Kidney (tissue), 14 donors: Measurements from ENCODE around the gene SART1. TPM values are rescaled to one million over a fixed set of nuclear protein-coding genes. Genes with fewer than 3 reads are reported as not detected.

ENCODE experiments used
- DNase-seq, 5 donors: peaks; one replicate each; pipeline ENCODE4 v3.0.0-alpha.2; 2013 to 2020
- FAIRE-seq: peaks from 2 replicates; lab custom pipeline; 2012; peaks lifted over from hg19 to GRCh38; lab: Jason Lieb, UNC
- H3K27ac ChIP-seq, 2 donors: one replicate each; pipeline ENCODE4 v1.7.0; 2013; ENCODE audit warnings: low read depth in 2 of 2, low read length in 2 of 2, inconsistent platforms in 1 of 2
- H3K27me3 ChIP-seq: one replicate; pipeline ENCODE4 v1.7.1; 2013; ENCODE audit warnings: low read length, inconsistent platforms; ENCODE audit not compliant: control insufficient read depth, insufficient read depth
- H3K36me3 ChIP-seq, 3 donors: one replicate each; pipeline versions ENCODE4 v1.7.0 to v1.7.1; 2013; ENCODE audit warnings: low read length in 3 of 3, control low read depth in 1 of 3, inconsistent platforms in 1 of 3; ENCODE audit not compliant: insufficient read depth in 3 of 3, control insufficient read depth in 2 of 3
- H3K4me1 ChIP-seq, 3 donors: one replicate each; pipeline versions ENCODE4 v1.7.0 to v1.7.1; 2013; ENCODE audit warnings: low read length in 3 of 3, inconsistent platforms in 1 of 3, low read depth in 1 of 3; ENCODE audit not compliant: control insufficient read depth in 2 of 3, insufficient read depth in 2 of 3
- H3K4me3 ChIP-seq, 3 donors: one replicate each; pipeline versions ENCODE4 v1.7.0 to v1.8.1; 2013; ENCODE audit warnings: low read length in 3 of 3, control low read depth in 1 of 3, inconsistent platforms in 1 of 3
- H3K9ac ChIP-seq, 3 donors: one replicate each; pipeline versions ENCODE4 v1.7.0 to v1.7.1; 2013; ENCODE audit warnings: low read length in 3 of 3, control low read depth in 1 of 3, inconsistent platforms in 1 of 3
- H3K9me3 ChIP-seq, 3 donors: one replicate each; pipeline versions ENCODE4 v1.7.0 to v1.7.1; 2013; ENCODE audit warnings: low read length in 3 of 3, control low read depth in 1 of 3, inconsistent platforms in 1 of 3; ENCODE audit not compliant: control insufficient read depth in 2 of 3, insufficient read depth in 1 of 3
- CTCF ChIP-seq: IDR thresholded peaks from 3 replicates; pipeline ENCODE4 v1.5.1; 2012; ENCODE audit warnings: mild to moderate bottlenecking, moderate library complexity, borderline replicate concordance; ENCODE audit not compliant: insufficient read depth; ENCODE audit errors: extremely low read depth
- intact Hi-C: fragments of 100-400 bp; cut with DNase I; formaldehyde crosslinking; loops from one replicate; pipeline ENCODE4 v1.11.1; 2022
- polyA plus RNA-seq: library from polyadenylated mRNA; stranded (reverse); fragments of 350-450 nt; fragmentation: Illumina TruSeq; extraction: RNeasy Lipid Tissue Mini Kit (QIAGEN cat#74804); gene quantifications from one replicate; pipeline ENCODE4 v1.2.3, GENCODE V29; 2014; ENCODE audit warnings: low read depth, low replicate concordance; ENCODE audit not compliant: insufficient read depth
- total RNA-seq: library from RNA; stranded (reverse); fragmentation: NEBNext Ultra II Directional; extraction: Animal tissue kit (Norgen Biotek cat#: 25700); gene quantifications from one replicate; pipeline ENCODE4 v1.2.1, GENCODE V29; 2021
- donor health status: control.
- donor health status: control.
- donor health status: control.
- donor health status: control.
- donor health status: control.
- donor health status: DM: yes; HTN: yes; CAD: no.
- donor health status: Normal renal cell carcinoma (clear cell type).

The SART1 gene
- total and polyA plus RNA-seq, 2 donors from 2014 or later = 48.6 to 48.7 TPM

- DNase-seq = peak in 1 of 5 donors; percentile 81
- Histone ChIP-seq H3K4me1 (peaks cover 0 to 3% (median 0%) of the 10 kb centered on the region in 3 donors), H3K27ac (no peak overlapping the region), H3K9me3 (no peaks in the 10 kb centered on the region), H3K9ac (no peak overlapping the region), H3K4me3 (no peak overlapping the region), H3K27me3 (peaks cover 9% of the 10 kb centered on the region), H3K36me3 (no peaks in the 10 kb centered on the region)
- intact Hi-C loops = no loop called here
- no peak for TF ChIP-seq CTCF
- no peak for FAIRE-seq
Observed at GRCh38 chr11:66015454-66015881, 53.9 kb downstream of the SART1 start.

- DNase-seq (peak in 1 of 5 donors; percentile 59), FAIRE-seq (no peak)
- no peaks in the 10 kb centered on the region for H3K9me3 ChIP-seq
- peaks cover 0 to 3% (median 0%) of the 10 kb centered on the region in 3 donors for H3K4me1 ChIP-seq
- peaks cover 7% of the 10 kb centered on the region for H3K27me3 ChIP-seq
- no peak overlapping the region for H3K27ac ChIP-seq
- intact Hi-C loops = no loop called here
- TF ChIP-seq CTCF = no peak
- H3K36me3 ChIP-seq = no peaks in the 10 kb centered on the region
- H3K9ac ChIP-seq = no peak overlapping the region
- H3K4me3 ChIP-seq = no peak overlapping the region
Observed at GRCh38 chr11:66015936-66016792, 54.6 kb downstream of the SART1 start.

GRCh38 chr11:66016793-66017177 is 55.3 kb downstream of the SART1 start:
- intact Hi-C loops = no loop called here
- TF ChIP-seq CTCF = no peak
- Histone ChIP-seq H3K9me3 (no peaks in the 10 kb centered on the region), H3K4me1 (peaks cover 0 to 3% (median 0%) of the 10 kb centered on the region in 3 donors), H3K4me3 (no peak overlapping the region), H3K36me3 (no peaks in the 10 kb centered on the region), H3K9ac (no peak overlapping the region), H3K27ac (no peak overlapping the region), H3K27me3 (peaks cover 3% of the 10 kb centered on the region)
- DNase-seq (peak in 1 of 5 donors; percentile 58), FAIRE-seq (no peak)
